ENCODE data around the gene SGO2. TPM values are rescaled to one million over a fixed set of nuclear protein-coding genes. Genes with fewer than 3 reads are reported as not detected.
"Not testable (repeated sequence)": the region's sequence is repeated elsewhere in the genome, so short reads cannot be mapped to it uniquely, and the experiment has no call there.

Gene SGO2
- total RNA-seq, 2 donors from 2014 or later: 51.2 to 67.7 TPM

GRCh38 chr2:200627110-200627770 lies 101.2 kb downstream of the SGO2 start:
- no peaks in the 10 kb centered on the region for H3K4me1 Mint-ChIP-seq
- no peak overlapping the region for H3K27ac Mint-ChIP-seq
- H3K36me3 Mint-ChIP-seq (ENCODE audit: low read depth): no peaks in the 10 kb centered on the region
- no peak for ATAC-seq (replicated peaks)
- no peak overlapping the region for H3K4me3 Mint-ChIP-seq
- H3K9me3 Mint-ChIP-seq: no peaks in the 10 kb centered on the region
- H3K27me3 Mint-ChIP-seq: peaks cover 16% of the 10 kb centered on the region

GRCh38 chr2:200628461-200628860 lies 102.5 kb downstream of the SGO2 start:
- H3K36me3 Mint-ChIP-seq (ENCODE audit: low read depth): not testable (repeated sequence)

GRCh38 chr2:200631287-200631686 lies 105.3 kb downstream of the SGO2 start:
- Mint-ChIP-seq H3K9me3 (no peaks in the 10 kb centered on the region), H3K27me3 (peaks cover 13% of the 10 kb centered on the region), H3K36me3 (ENCODE audit: low read depth) (no peaks in the 10 kb centered on the region), H3K4me3 (no peak overlapping the region), H3K27ac (no peak overlapping the region), H3K4me1 (no peaks in the 10 kb centered on the region)
- no peak for ATAC-seq (replicated peaks)

More at GRCh38 chr2:200628461-200628860, 102.5 kb downstream of the SGO2 start:
- not testable (repeated sequence) for H3K9me3 Mint-ChIP-seq; ATAC-seq (replicated peaks); H3K4me1 Mint-ChIP-seq; H3K4me3 Mint-ChIP-seq; H3K27ac Mint-ChIP-seq
- peaks cover 16% of the 10 kb centered on the region for H3K27me3 Mint-ChIP-seq

Other genes starting within 250 kb of the SGO2 start
- 10 to 100 TPM in 1 of 2 donors, 1 to 10 TPM in 1; 9.7 to 54.4 TPM for gene SPATS2L, start 219.5 kb upstream of the SGO2 start, total RNA-seq
- 10 to 100 TPM in 1 of 2 donors, 1 to 10 TPM in 1; 9.3 to 10.8 TPM for gene KCTD18, start 16.1 kb upstream of the SGO2 start, total RNA-seq
- gene AOX1, start 59.8 kb downstream of the SGO2 start, total RNA-seq: under 1 TPM; 0.04 to 0.95 TPM

Data from activated T-helper 17 cell treated with anti-CD3 and anti-CD28 coated beads, Interleukin-2, amount 50 U/mL, for 72 hours (primary cell).